ENCODE measurements around the gene KCNQ1. TPM values are rescaled to one million over a fixed set of nuclear protein-coding genes. Genes with fewer than 3 reads are reported as not detected.
A peak's percentile ranks its signal among the peaks of the same experiment; 100 is the strongest.

KCNQ1 gene
- total RNA-seq, 1 experiment from 2014 or later, result 2.5 TPM

DNA sequence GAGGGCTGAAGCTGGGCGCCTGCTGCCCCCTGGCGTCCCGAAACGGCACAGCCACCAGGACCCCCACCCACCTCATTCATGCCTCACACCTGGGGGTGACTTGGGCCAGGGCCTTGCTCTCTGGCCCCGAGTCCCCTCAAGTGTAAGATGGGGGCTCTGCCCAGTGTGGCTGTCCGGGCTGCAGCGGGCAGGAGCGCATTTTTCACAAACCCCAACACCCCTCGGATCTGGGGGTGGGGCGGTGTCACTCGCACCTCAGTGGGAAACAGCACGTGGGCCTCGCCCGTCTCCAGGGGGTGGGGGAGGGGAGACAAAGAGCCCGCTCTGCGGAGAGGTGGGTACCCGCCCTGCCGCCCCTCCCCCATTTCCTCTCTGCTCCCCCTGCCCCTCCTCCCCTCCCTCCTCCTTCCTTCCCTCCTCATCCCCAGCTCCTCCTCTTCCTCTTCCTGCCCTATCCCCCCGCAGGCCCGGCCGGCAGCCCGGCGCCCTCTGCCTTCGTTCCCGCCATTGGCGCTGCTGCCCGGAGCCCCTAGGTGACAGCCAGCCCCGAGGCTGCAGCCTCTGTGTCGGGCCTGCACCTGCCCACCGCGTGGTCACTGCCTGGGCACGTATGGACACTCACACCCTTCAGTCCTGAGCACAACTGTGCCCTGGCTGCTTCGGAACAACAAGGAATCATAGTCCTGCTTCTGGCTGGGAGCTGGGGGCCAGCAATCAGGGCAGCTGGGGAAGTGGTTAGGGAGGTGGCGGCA lies 447.6 kb downstream of the KCNQ1 start (continued):
- peak; percentile 68 for TF ChIP-seq FOXK1 (CRISPR knock-in tag; IDR thresholded peaks at IDR 0.05)
- TF ChIP-seq, protein P1, sequence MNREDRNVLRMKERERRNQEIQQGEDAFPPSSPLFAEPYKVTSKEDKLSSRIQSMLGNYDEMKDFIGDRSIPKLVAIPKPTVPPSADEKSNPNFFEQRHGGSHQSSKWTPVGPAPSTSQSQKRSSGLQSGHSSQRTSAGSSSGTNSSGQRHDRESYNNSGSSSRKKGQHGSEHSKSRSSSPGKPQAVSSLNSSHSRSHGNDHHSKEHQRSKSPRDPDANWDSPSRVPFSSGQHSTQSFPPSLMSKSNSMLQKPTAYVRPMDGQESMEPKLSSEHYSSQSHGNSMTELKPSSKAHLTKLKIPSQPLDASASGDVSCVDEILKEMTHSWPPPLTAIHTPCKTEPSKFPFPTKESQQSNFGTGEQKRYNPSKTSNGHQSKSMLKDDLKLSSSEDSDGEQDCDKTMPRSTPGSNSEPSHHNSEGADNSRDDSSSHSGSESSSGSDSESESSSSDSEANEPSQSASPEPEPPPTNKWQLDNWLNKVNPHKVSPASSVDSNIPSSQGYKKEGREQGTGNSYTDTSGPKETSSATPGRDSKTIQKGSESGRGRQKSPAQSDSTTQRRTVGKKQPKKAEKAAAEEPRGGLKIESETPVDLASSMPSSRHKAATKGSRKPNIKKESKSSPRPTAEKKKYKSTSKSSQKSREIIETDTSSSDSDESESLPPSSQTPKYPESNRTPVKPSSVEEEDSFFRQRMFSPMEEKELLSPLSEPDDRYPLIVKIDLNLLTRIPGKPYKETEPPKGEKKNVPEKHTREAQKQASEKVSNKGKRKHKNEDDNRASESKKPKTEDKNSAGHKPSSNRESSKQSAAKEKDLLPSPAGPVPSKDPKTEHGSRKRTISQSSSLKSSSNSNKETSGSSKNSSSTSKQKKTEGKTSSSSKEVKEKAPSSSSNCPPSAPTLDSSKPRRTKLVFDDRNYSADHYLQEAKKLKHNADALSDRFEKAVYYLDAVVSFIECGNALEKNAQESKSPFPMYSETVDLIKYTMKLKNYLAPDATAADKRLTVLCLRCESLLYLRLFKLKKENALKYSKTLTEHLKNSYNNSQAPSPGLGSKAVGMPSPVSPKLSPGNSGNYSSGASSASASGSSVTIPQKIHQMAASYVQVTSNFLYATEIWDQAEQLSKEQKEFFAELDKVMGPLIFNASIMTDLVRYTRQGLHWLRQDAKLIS (CRISPR knock-in tag; IDR thresholded peaks at IDR 0.05; ENCODE audit: borderline replicate concordance), result 0 out of 2 replicates have a peak, but pooled peaks have one; percentile 58
- 0 out of 2 replicates have a peak, but pooled peaks have one; percentile 51 for TF ChIP-seq USF1 (CRISPR knock-in tag; IDR thresholded peaks at IDR 0.05)
- TF ChIP-seq, protein P2, sequence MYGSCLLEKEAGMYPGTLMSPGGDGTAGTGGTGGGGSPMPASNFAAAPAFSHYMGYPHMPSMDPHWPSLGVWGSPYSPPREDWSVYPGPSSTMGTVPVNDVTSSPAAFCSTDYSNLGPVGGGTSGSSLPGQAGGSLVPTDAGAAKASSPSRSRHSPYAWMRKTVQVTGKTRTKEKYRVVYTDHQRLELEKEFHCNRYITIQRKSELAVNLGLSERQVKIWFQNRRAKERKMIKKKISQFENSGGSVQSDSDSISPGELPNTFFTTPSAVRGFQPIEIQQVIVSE (CRISPR knock-in tag; IDR thresholded peaks at IDR 0.05; ENCODE audit: borderline replicate concordance), result no peak
- TF ChIP-seq OVOL2 (CRISPR knock-in tag; IDR thresholded peaks at IDR 0.05; ENCODE audit: borderline replicate concordance), result no peak
- TF ChIP-seq ELF4 (CRISPR knock-in tag; IDR thresholded peaks at IDR 0.05; ENCODE audit: low read depth), result no peak
- no peak for TF ChIP-seq NR3C1 (CRISPR knock-in tag; conservative IDR thresholded peaks at IDR 0.05; ENCODE audit: low read depth)
- TF ChIP-seq, protein P3, sequence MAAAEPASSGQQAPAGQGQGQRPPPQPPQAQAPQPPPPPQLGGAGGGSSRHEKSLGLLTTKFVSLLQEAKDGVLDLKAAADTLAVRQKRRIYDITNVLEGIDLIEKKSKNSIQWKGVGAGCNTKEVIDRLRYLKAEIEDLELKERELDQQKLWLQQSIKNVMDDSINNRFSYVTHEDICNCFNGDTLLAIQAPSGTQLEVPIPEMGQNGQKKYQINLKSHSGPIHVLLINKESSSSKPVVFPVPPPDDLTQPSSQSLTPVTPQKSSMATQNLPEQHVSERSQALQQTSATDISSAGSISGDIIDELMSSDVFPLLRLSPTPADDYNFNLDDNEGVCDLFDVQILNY (CRISPR knock-in tag; IDR thresholded peaks at IDR 0.05), result peak; percentile 78; the same call in 1 of the 2 replicates
- TF ChIP-seq ZNF423 (CRISPR knock-in tag; IDR thresholded peaks at IDR 0.05), result peak; percentile 45; the same call in 1 of the 2 replicates
- no peak for TF ChIP-seq ZNF671 (CRISPR knock-in tag; IDR thresholded peaks at IDR 0.05)
- no peak; the same call in 1 of the 2 replicates for TF ChIP-seq MYBL2 (CRISPR knock-in tag; IDR thresholded peaks at IDR 0.05)
- TF ChIP-seq, protein P4, sequence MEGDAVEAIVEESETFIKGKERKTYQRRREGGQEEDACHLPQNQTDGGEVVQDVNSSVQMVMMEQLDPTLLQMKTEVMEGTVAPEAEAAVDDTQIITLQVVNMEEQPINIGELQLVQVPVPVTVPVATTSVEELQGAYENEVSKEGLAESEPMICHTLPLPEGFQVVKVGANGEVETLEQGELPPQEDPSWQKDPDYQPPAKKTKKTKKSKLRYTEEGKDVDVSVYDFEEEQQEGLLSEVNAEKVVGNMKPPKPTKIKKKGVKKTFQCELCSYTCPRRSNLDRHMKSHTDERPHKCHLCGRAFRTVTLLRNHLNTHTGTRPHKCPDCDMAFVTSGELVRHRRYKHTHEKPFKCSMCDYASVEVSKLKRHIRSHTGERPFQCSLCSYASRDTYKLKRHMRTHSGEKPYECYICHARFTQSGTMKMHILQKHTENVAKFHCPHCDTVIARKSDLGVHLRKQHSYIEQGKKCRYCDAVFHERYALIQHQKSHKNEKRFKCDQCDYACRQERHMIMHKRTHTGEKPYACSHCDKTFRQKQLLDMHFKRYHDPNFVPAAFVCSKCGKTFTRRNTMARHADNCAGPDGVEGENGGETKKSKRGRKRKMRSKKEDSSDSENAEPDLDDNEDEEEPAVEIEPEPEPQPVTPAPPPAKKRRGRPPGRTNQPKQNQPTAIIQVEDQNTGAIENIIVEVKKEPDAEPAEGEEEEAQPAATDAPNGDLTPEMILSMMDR (IDR thresholded peaks at IDR 0.05), result peak; percentile 93
- TF ChIP-seq, protein P5, sequence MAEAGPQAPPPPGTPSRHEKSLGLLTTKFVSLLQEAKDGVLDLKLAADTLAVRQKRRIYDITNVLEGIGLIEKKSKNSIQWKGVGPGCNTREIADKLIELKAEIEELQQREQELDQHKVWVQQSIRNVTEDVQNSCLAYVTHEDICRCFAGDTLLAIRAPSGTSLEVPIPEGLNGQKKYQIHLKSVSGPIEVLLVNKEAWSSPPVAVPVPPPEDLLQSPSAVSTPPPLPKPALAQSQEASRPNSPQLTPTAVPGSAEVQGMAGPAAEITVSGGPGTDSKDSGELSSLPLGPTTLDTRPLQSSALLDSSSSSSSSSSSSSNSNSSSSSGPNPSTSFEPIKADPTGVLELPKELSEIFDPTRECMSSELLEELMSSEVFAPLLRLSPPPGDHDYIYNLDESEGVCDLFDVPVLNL (CRISPR knock-in tag; IDR thresholded peaks at IDR 0.05; ENCODE audit: borderline replicate concordance, low read depth), result peak; percentile 75; the same call in 1 of the 2 replicates
- no peak for TF ChIP-seq ZNF532 (CRISPR knock-in tag; IDR thresholded peaks at IDR 0.05; ENCODE audit: borderline replicate concordance)
- TF ChIP-seq JUN (CRISPR knock-in tag; IDR thresholded peaks at IDR 0.05), result no peak
- no peak for TF ChIP-seq TEAD4 (CRISPR knock-in tag; IDR thresholded peaks at IDR 0.05)
- TF ChIP-seq GABPB1 (CRISPR knock-in tag; IDR thresholded peaks at IDR 0.05), result no peak
- TF ChIP-seq, protein P6, sequence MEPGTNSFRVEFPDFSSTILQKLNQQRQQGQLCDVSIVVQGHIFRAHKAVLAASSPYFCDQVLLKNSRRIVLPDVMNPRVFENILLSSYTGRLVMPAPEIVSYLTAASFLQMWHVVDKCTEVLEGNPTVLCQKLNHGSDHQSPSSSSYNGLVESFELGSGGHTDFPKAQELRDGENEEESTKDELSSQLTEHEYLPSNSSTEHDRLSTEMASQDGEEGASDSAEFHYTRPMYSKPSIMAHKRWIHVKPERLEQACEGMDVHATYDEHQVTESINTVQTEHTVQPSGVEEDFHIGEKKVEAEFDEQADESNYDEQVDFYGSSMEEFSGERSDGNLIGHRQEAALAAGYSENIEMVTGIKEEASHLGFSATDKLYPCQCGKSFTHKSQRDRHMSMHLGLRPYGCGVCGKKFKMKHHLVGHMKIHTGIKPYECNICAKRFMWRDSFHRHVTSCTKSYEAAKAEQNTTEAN (CRISPR knock-in tag; IDR thresholded peaks at IDR 0.05), result peak; percentile 84
- TF ChIP-seq AR (CRISPR knock-in tag; IDR thresholded peaks at IDR 0.05), result no peak

All from WTC11 (cell line).